HG03135 (cell line): ENCODE data around the gene FCRLB.
"Not testable (repeated sequence)": the region's sequence is repeated elsewhere in the genome, so short reads cannot be mapped to it uniquely, and the experiment has no call there.

ENCODE experiments used
- ATAC-seq: cut with Tn5 transposase; IDR thresholded peaks from one replicate; pipeline ENCODE4 v1.9.1; 2021; ENCODE audit warnings: mild to moderate bottlenecking, moderate library complexity; ENCODE audit not compliant: unreplicated experiment

FCRLB gene

GRCh38 chr1:161739865-161740566 lies 18.7 kb downstream of the FCRLB start:
- no peak for ATAC-seq

GRCh38 chr1:161740921-161741320 lies 19.6 kb downstream of the FCRLB start:
- no peak for ATAC-seq

GRCh38 chr1:161743231-161743630 lies 21.9 kb downstream of the FCRLB start:
- no peak for ATAC-seq

GRCh38 chr1:161747801-161748200 lies 26.5 kb downstream of the FCRLB start:
- no peak for ATAC-seq

- peak; percentile 92 for ATAC-seq
Observed at GRCh38 chr1:161749509-161750407, 28.4 kb downstream of the FCRLB start, which contains the start of gene DUSP12. Gene DUSP12 (plus strand): TSS chr1:161749786. CDS start chr1:161749802, 16 bp downstream.

- no peak for ATAC-seq
Observed at GRCh38 chr1:161763522-161764098, 42.3 kb downstream of the FCRLB start.

- peak; percentile 57 for ATAC-seq
Observed at GRCh38 chr1:161766102-161766981, 45.0 kb downstream of the FCRLB start, which contains the start of gene ATF6. Gene ATF6 (plus strand): TSS chr1:161766320. CDS start chr1:161766361, 41 bp downstream.

GRCh38 chr1:161768461-161768860 lies 47.1 kb downstream of the FCRLB start:
- no peak for ATAC-seq

GRCh38 chr1:161768986-161769672 lies 47.8 kb downstream of the FCRLB start:
- ATAC-seq, result no peak

GRCh38 chr1:161769673-161770045 lies 48.3 kb downstream of the FCRLB start:
- ATAC-seq, result not testable (repeated sequence)

GRCh38 chr1:161770250-161770649 lies 48.9 kb downstream of the FCRLB start:
- no peak for ATAC-seq

GRCh38 chr1:161771161-161771560 lies 49.8 kb downstream of the FCRLB start:
- no peak for ATAC-seq

- ATAC-seq, result no peak
Observed at GRCh38 chr1:161771973-161772372, 50.6 kb downstream of the FCRLB start.

- no peak for ATAC-seq
Observed at GRCh38 chr1:161772397-161772796, 51.1 kb downstream of the FCRLB start.

GRCh38 chr1:161773791-161774190 lies 52.4 kb downstream of the FCRLB start:
- no peak for ATAC-seq

- no peak for ATAC-seq
Observed at GRCh38 chr1:161777261-161777660, 55.9 kb downstream of the FCRLB start.
